Activated CD4-positive, alpha-beta T cell treated with anti-CD3 and anti-CD28 coated beads, Interleukin-2, Interleukin-6, amounts not matched to agents 100 ng/mL and 50 ng/mL, durations not matched to agents 16 hours and 8 hours (primary cell): Measurements from ENCODE around the gene TRAK2.

Source experiments
- DNase-seq: peaks from one replicate; pipeline ENCODE4 v3.0.0-alpha.2; 2020

TRAK2 gene

GRCh38 chr2:201353116-201353515, 98.1 kb downstream of the TRAK2 start:
- DNase-seq: no peak

- DNase-seq: no peak
Measured at GRCh38 chr2:201350879-201351278, 100.4 kb downstream of the TRAK2 start.

- no peak for DNase-seq
Measured at GRCh38 chr2:201349601-201350000, 101.7 kb downstream of the TRAK2 start.

GRCh38 chr2:201348758-201349157, 102.5 kb downstream of the TRAK2 start:
- DNase-seq: no peak

GRCh38 chr2:201347138-201347537, 104.1 kb downstream of the TRAK2 start:
- DNase-seq: no peak

GRCh38 chr2:201345625-201346213, 105.5 kb downstream of the TRAK2 start:
- no peak for DNase-seq

GRCh38 chr2:201344663-201345366, 106.4 kb downstream of the TRAK2 start:
- no peak for DNase-seq

GRCh38 chr2:201343559-201343958, 107.7 kb downstream of the TRAK2 start:
- no peak for DNase-seq

GRCh38 chr2:201342923-201343322, 108.3 kb downstream of the TRAK2 start:
- no peak for DNase-seq

- DNase-seq: no peak
Measured at GRCh38 chr2:201329409-201329808, 121.8 kb downstream of the TRAK2 start.

- peak; percentile 16 for DNase-seq
Measured at GRCh38 chr2:201327678-201328077, 123.6 kb downstream of the TRAK2 start.
